ENCODE measurements around the gene PFN3. TPM values are rescaled to one million over a fixed set of nuclear protein-coding genes. Genes with fewer than 3 reads are reported as not detected.
A peak's percentile ranks its signal among the peaks of the same experiment; 100 is the strongest.

PFN3 gene
- total RNA-seq, 2 experiments from 2014 or later, result not detected

DNA sequence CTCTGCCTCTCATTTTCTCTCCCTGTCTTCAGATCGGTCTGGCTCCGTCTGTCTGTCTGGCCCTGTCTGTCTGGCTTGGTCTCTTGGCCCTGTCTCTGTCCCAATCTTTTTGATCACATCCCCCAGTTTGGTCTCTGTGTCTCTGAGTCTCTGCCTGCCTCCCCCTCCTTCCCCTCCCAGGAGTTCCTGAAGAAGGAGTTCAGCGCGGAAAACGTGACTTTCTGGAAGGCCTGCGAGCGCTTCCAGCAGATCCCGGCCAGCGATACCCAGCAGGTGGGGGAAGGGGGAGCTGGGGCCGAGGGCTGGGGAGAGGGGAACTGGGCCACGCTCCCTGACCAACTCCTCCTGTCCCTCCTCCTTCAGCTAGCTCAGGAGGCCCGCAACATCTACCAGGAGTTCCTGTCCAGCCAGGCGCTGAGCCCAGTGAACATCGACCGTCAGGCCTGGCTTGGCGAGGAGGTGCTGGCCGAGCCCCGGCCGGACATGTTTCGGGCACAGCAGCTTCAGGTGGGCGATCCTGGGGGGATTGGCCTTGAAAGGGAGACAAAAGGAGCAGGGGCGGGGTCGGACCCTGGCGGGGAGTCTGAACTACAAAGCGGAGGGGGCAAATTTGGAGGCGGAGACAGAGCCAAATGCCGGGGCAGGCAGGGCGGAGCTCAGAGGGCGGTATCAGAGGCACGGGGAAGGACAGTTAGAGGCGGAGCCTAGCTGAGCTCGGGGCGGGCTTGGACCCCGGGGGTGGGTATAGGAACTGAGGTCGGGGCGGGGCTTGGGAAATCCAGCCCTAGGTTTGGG is 33.7 kb downstream of the PFN3 start:
- Histone ChIP-seq H3K4me3 (ENCODE audit: low read length) (no peak overlapping the region), H3K36me3 (ENCODE audit: insufficient read depth, low read length) (peaks cover 68% of the 10 kb centered on the region), H3K27me3 (ENCODE audit: control insufficient read depth in 1 of 2, insufficient read depth in 2 of 2, low read length in 2 of 2) (no peaks in the 10 kb centered on the region), H3K4me1 (ENCODE audit: insufficient read depth, low read length) (peaks cover 82% of the 10 kb centered on the region), H3K27ac (ENCODE audit: low read depth in 1 of 2, low read length in 2 of 2) (no peak overlapping the region), H3K9me3 (ENCODE audit: control insufficient read depth in 1 of 2, insufficient read depth in 1 of 2, low read length in 2 of 2) (no peaks in the 10 kb centered on the region)
- Mint-ChIP-seq H3K27me3 (no peaks in the 10 kb centered on the region), H3K4me3 (no peak overlapping the region), H3K36me3 (ENCODE audit: low read depth) (peaks cover 71% of the 10 kb centered on the region), H3K4me1 (ENCODE audit: low read depth) (peaks cover 59% of the 10 kb centered on the region), H3K27ac (no peak overlapping the region), H3K9me3 (no peaks in the 10 kb centered on the region)
- TF ChIP-seq, protein P1, sequence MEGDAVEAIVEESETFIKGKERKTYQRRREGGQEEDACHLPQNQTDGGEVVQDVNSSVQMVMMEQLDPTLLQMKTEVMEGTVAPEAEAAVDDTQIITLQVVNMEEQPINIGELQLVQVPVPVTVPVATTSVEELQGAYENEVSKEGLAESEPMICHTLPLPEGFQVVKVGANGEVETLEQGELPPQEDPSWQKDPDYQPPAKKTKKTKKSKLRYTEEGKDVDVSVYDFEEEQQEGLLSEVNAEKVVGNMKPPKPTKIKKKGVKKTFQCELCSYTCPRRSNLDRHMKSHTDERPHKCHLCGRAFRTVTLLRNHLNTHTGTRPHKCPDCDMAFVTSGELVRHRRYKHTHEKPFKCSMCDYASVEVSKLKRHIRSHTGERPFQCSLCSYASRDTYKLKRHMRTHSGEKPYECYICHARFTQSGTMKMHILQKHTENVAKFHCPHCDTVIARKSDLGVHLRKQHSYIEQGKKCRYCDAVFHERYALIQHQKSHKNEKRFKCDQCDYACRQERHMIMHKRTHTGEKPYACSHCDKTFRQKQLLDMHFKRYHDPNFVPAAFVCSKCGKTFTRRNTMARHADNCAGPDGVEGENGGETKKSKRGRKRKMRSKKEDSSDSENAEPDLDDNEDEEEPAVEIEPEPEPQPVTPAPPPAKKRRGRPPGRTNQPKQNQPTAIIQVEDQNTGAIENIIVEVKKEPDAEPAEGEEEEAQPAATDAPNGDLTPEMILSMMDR (IDR thresholded peaks at IDR 0.05), result no peak
- intact Hi-C loops (cut with DNase I, micrococcal nuclease), result no loop called here
- CTCF ChIA-PET, result no interaction called here
- POLR2A ChIA-PET, result interaction anchor here (0.7 to 0.9 kb wide), 2 partner anchors 8 to 59 kb away, joined by 3 read pairs; no protein-coding TSS in a partner anchor
- ATAC-seq (ENCODE audit: poor library complexity), result no peak
- DNase-seq, result peak in 1 of 14 experiments; percentile 44

DNA sequence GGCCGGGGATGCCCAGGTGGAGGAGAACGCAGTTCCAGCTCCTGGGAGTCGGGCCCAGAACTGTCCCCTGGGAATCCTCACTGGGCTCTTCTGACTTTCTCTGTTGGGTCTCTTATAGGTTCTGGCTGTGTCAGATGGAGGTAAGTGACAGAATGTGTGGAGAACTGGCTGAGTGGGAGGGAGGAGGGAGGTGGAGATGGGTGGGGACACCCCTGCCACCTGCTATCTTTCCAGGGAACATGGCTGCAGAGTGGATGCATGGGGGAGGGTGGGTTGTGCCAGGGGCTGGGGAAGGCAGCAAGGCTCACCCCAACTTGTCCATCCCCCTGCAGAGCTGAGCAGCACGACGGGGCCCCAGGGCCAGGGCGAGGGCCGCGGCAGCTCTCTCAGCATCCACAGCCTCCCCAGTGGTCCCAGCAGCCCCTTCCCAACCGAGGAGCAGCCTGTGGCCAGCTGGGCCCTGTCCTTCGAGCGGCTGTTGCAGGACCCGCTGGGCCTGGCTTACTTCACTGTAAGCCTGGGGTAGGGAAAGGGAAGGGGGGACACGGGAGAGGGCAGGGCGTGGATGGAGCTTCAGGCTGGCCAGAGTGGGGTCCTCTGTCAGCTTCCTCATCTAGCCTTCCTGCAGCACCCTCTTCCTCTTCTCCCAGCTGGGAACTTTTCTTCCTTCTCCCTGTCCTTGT is 34.5 kb downstream of the PFN3 start:
- Histone ChIP-seq H3K36me3 (ENCODE audit: insufficient read depth, low read length) (peaks cover 68% of the 10 kb centered on the region), H3K27me3 (ENCODE audit: control insufficient read depth in 1 of 2, insufficient read depth in 2 of 2, low read length in 2 of 2) (no peaks in the 10 kb centered on the region), H3K9me3 (ENCODE audit: control insufficient read depth in 1 of 2, insufficient read depth in 1 of 2, low read length in 2 of 2) (no peaks in the 10 kb centered on the region), H3K4me1 (ENCODE audit: insufficient read depth, low read length) (peaks cover 82% of the 10 kb centered on the region), H3K27ac (ENCODE audit: low read depth in 1 of 2, low read length in 2 of 2) (peak overlapping the region in 1 of 2 donors; percentile 15), H3K4me3 (ENCODE audit: low read length) (no peak overlapping the region)
- Mint-ChIP-seq H3K27me3 (no peaks in the 10 kb centered on the region), H3K4me1 (ENCODE audit: low read depth) (peaks cover 61% of the 10 kb centered on the region), H3K9me3 (no peaks in the 10 kb centered on the region), H3K4me3 (no peak overlapping the region), H3K36me3 (ENCODE audit: low read depth) (peaks cover 68% of the 10 kb centered on the region), H3K27ac (no peak overlapping the region)
- CTCF ChIA-PET, result no interaction called here
- peak in 1 of 14 experiments; percentile 19 for DNase-seq
- POLR2A ChIA-PET, result interaction anchor here (0.7 kb wide), 1 partner anchor 8 kb away, joined by 3 read pairs; no protein-coding TSS in a partner anchor
- ATAC-seq (ENCODE audit: poor library complexity), result no peak
- intact Hi-C loops (cut with DNase I, micrococcal nuclease), result no loop called here
- TF ChIP-seq, protein P1 (IDR thresholded peaks at IDR 0.05), result no peak

DNA sequence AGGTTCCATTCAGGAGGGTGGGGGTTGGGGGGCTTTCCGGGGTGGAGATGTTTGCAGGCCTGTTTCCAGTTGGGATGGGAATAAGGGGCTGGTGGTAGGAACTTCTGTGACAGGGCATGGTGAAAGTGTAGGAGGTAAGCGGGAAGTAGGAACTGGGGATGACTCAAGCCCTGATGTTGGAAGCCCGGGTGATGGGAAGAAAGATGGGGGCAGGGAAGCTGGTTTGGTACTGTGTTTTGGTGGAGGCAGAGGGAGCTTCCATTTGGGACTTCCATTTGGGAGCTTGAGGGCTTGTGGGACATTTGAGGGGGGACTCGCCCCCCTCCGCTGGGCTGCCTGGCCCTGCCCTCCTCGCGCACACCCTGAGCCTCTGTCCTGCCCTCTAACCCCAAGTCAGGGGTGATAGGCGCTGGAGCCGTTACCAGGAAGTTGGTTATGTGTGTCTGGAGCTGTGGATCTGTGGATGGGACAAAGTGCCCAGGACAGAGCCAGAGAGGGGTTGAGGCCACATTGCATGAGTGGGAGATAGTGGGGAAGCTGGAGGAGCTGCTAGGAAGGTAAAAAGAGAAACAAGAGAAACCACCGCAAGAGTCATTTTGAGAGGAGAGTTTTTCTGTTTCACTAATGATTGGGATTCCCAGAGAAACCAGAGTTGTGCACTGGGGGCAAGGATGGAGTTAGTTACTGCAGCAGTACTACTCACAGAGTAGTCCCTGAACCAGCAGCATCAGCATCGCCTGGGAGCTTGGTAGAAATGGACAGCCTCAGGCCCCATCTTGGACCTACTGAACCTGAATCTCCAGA is 36.1 kb downstream of the PFN3 start:
- Histone ChIP-seq H3K27ac (ENCODE audit: low read depth in 1 of 2, low read length in 2 of 2) (peak overlapping the region; percentile 22 to 29), H3K4me3 (ENCODE audit: low read length) (no peak overlapping the region), H3K36me3 (ENCODE audit: insufficient read depth, low read length) (peaks cover 66% of the 10 kb centered on the region), H3K27me3 (ENCODE audit: control insufficient read depth in 1 of 2, insufficient read depth in 2 of 2, low read length in 2 of 2) (no peaks in the 10 kb centered on the region), H3K9me3 (ENCODE audit: control insufficient read depth in 1 of 2, insufficient read depth in 1 of 2, low read length in 2 of 2) (no peaks in the 10 kb centered on the region), H3K4me1 (ENCODE audit: insufficient read depth, low read length) (peaks cover 82% of the 10 kb centered on the region)
- Mint-ChIP-seq H3K4me1 (ENCODE audit: low read depth) (peaks cover 67% of the 10 kb centered on the region), H3K27me3 (no peaks in the 10 kb centered on the region), H3K9me3 (no peaks in the 10 kb centered on the region), H3K27ac (peak overlapping the region; percentile 76), H3K4me3 (peak overlapping the region; percentile 65), H3K36me3 (ENCODE audit: low read depth) (peaks cover 65% of the 10 kb centered on the region)
- ChIA-PET POLR2A (interaction anchor here (1.0 to 1.3 kb wide), 5 partner anchors 8 to 84 kb away, joined by 3 to 5 read pairs (median 4); partner anchors contain the start of genes LMAN2 and SLC34A1), CTCF (interaction anchor here (1.6 kb wide), 1 partner anchor 26 kb away, joined by 3 read pairs; no protein-coding TSS in a partner anchor)
- TF ChIP-seq, protein P1 (IDR thresholded peaks at IDR 0.05), result no peak
- ATAC-seq (ENCODE audit: poor library complexity), result no peak
- intact Hi-C loops (cut with DNase I, micrococcal nuclease), result loop anchor here in 1 of 2 experiments (5.0 kb wide), 1 partner anchor 52 kb away; the partner anchor contains the start of gene MXD3
- peak in 1 of 14 experiments; percentile 16 for DNase-seq

All from CD4-positive, alpha-beta T cell (primary cell).